ENCODE results near the gene UCHL1. TPM values are rescaled to one million over a fixed set of nuclear protein-coding genes. Genes with fewer than 3 reads are reported as not detected.

Gene UCHL1
- total RNA-seq, 1 donor from 2014 or later = 1,994 TPM

- no peak for TF ChIP-seq CTCF (IDR thresholded peaks at IDR 0.05; ENCODE audit: insufficient read depth, low read length, poor library complexity, severe bottlenecking)
- no peak for DNase-seq (ENCODE audit: low read depth)
- no peaks in the 10 kb centered on the region for H3K36me3 ChIP-seq (ENCODE audit: control insufficient read depth, insufficient read depth, low read length)
- H3K4me3 ChIP-seq (ENCODE audit: low read depth, low read length) = no peak overlapping the region
- no peaks in the 10 kb centered on the region for H3K27me3 ChIP-seq (ENCODE audit: control insufficient read depth, insufficient read depth, low read length)
Observed at GRCh38 chr4:41221850-41222645, 34.7 kb upstream of the UCHL1 start.

GRCh38 chr4:41227902-41228301, 28.8 kb upstream of the UCHL1 start:
- Histone ChIP-seq H3K4me3 (ENCODE audit: low read depth, low read length) (no peak overlapping the region), H3K36me3 (ENCODE audit: control insufficient read depth, insufficient read depth, low read length) (no peaks in the 10 kb centered on the region), H3K27me3 (ENCODE audit: control insufficient read depth, insufficient read depth, low read length) (no peaks in the 10 kb centered on the region)
- no peak for TF ChIP-seq CTCF (IDR thresholded peaks at IDR 0.05; ENCODE audit: insufficient read depth, low read length, poor library complexity, severe bottlenecking)
- DNase-seq (ENCODE audit: low read depth) = no peak

GRCh38 chr4:41232406-41232805, 24.3 kb upstream of the UCHL1 start:
- no peaks in the 10 kb centered on the region for H3K36me3 ChIP-seq (ENCODE audit: control insufficient read depth, insufficient read depth, low read length)
- H3K4me3 ChIP-seq (ENCODE audit: low read depth, low read length) = no peak overlapping the region
- no peaks in the 10 kb centered on the region for H3K27me3 ChIP-seq (ENCODE audit: control insufficient read depth, insufficient read depth, low read length)
- DNase-seq (ENCODE audit: low read depth) = no peak
- no peak for TF ChIP-seq CTCF (IDR thresholded peaks at IDR 0.05; ENCODE audit: insufficient read depth, low read length, poor library complexity, severe bottlenecking)

GRCh38 chr4:41232856-41233255, 23.9 kb upstream of the UCHL1 start:
- no peak overlapping the region for H3K4me3 ChIP-seq (ENCODE audit: low read depth, low read length)
- no peaks in the 10 kb centered on the region for H3K36me3 ChIP-seq (ENCODE audit: control insufficient read depth, insufficient read depth, low read length)
- no peak for DNase-seq (ENCODE audit: low read depth)
- H3K27me3 ChIP-seq (ENCODE audit: control insufficient read depth, insufficient read depth, low read length) = no peaks in the 10 kb centered on the region
- TF ChIP-seq CTCF (IDR thresholded peaks at IDR 0.05; ENCODE audit: insufficient read depth, low read length, poor library complexity, severe bottlenecking) = no peak

GRCh38 chr4:41236032-41236431, 20.7 kb upstream of the UCHL1 start:
- Histone ChIP-seq H3K36me3 (ENCODE audit: control insufficient read depth, insufficient read depth, low read length) (no peaks in the 10 kb centered on the region), H3K4me3 (ENCODE audit: low read depth, low read length) (no peak overlapping the region), H3K27me3 (ENCODE audit: control insufficient read depth, insufficient read depth, low read length) (no peaks in the 10 kb centered on the region)
- DNase-seq (ENCODE audit: low read depth) = no peak
- TF ChIP-seq CTCF (IDR thresholded peaks at IDR 0.05; ENCODE audit: insufficient read depth, low read length, poor library complexity, severe bottlenecking) = no peak

- Histone ChIP-seq H3K36me3 (ENCODE audit: control insufficient read depth, insufficient read depth, low read length) (no peaks in the 10 kb centered on the region), H3K27me3 (ENCODE audit: control insufficient read depth, insufficient read depth, low read length) (no peaks in the 10 kb centered on the region), H3K4me3 (ENCODE audit: low read depth, low read length) (no peak overlapping the region)
- TF ChIP-seq CTCF (IDR thresholded peaks at IDR 0.05; ENCODE audit: insufficient read depth, low read length, poor library complexity, severe bottlenecking) = no peak
- DNase-seq (ENCODE audit: low read depth) = no peak
Observed at GRCh38 chr4:41236508-41236907, 20.2 kb upstream of the UCHL1 start.

Measured in kidney epithelial cell (primary cell).